GM18508 (cell line): ENCODE measurements around the gene CSRP1.
"Not testable (repeated sequence)": the region's sequence is repeated elsewhere in the genome, so short reads cannot be mapped to it uniquely, and the experiment has no call there.

ENCODE experiments used
- ATAC-seq: cut with Tn5 transposase; IDR thresholded peaks from one replicate; pipeline ENCODE4 v1.9.1; 2021; ENCODE audit warnings: moderate number of reproducible peaks; ENCODE audit not compliant: insufficient read depth, unreplicated experiment

CSRP1 gene

GRCh38 chr1:201538612-201539551, 32.0 kb upstream of the CSRP1 start, which contains the start of gene NAV1:
TSS of gene NAV1 (plus strand) at chr1:201539127. CDS start at chr1:201622885, 83,758 bp downstream.
- ATAC-seq = no peak

GRCh38 chr1:201537891-201538611, 31.1 kb upstream of the CSRP1 start:
- ATAC-seq = no peak

GRCh38 chr1:201537467-201537866, 30.5 kb upstream of the CSRP1 start:
- ATAC-seq = no peak

- no peak for ATAC-seq
Observed at GRCh38 chr1:201537028-201537427, 30.1 kb upstream of the CSRP1 start.

- ATAC-seq = no peak
Observed at GRCh38 chr1:201536558-201536957, 29.6 kb upstream of the CSRP1 start.

- no peak for ATAC-seq
Observed at GRCh38 chr1:201535919-201536245, 29.0 kb upstream of the CSRP1 start.

- no peak for ATAC-seq
Observed at GRCh38 chr1:201535046-201535918, 28.4 kb upstream of the CSRP1 start.

GRCh38 chr1:201533836-201534235, 26.9 kb upstream of the CSRP1 start:
- no peak for ATAC-seq

GRCh38 chr1:201531551-201532425, 24.9 kb upstream of the CSRP1 start:
- ATAC-seq = no peak

GRCh38 chr1:201530741-201531531, 24.0 kb upstream of the CSRP1 start:
- no peak for ATAC-seq

- ATAC-seq = no peak
Observed at GRCh38 chr1:201528631-201529252, 21.8 kb upstream of the CSRP1 start.

GRCh38 chr1:201527879-201528278, 21.0 kb upstream of the CSRP1 start:
- no peak for ATAC-seq

- ATAC-seq = no peak
Observed at GRCh38 chr1:201525193-201525778, 18.4 kb upstream of the CSRP1 start.

GRCh38 chr1:201520046-201520575, 13.2 kb upstream of the CSRP1 start:
- ATAC-seq = not testable (repeated sequence)

GRCh38 chr1:201518071-201518470, 11.1 kb upstream of the CSRP1 start:
- ATAC-seq = no peak

- no peak for ATAC-seq
Observed at GRCh38 chr1:201517631-201518030, 10.7 kb upstream of the CSRP1 start.

GRCh38 chr1:201516511-201517127, 9.7 kb upstream of the CSRP1 start:
- no peak for ATAC-seq
